Panc1 (cell line): ENCODE data around the gene NCK2.

Source experiments
- CTCF ChIP-seq: fragments of 450-650 bp; IDR thresholded peaks from 2 replicates; pipeline ENCODE4 v1.5.1; 2017; ENCODE audit warnings: mild to moderate bottlenecking
- POLR2AphosphoS5 ChIP-seq: IDR thresholded peaks from 2 replicates; pipeline ENCODE4 v1.6.1; 2012; ENCODE audit warnings: mild to moderate bottlenecking, low read depth, low read length, moderate library complexity
- SIN3A ChIP-seq: IDR thresholded peaks from 2 replicates; pipeline ENCODE4 v1.6.1; 2012; ENCODE audit warnings: low read depth, mild to moderate bottlenecking, low read length, moderate library complexity, borderline replicate concordance; ENCODE audit not compliant: insufficient read depth
- TF ChIP-seq, protein P1 (sequence below), 2 experiments: IDR thresholded peaks; 2 replicates each; pipeline ENCODE4 v1.6.1; 2011 to 2012; ENCODE audit warnings: low read depth in 2 of 2, control low read depth in 1 of 2, low read length in 1 of 2, mild to moderate bottlenecking in 1 of 2, moderate library complexity in 1 of 2; ENCODE audit not compliant: insufficient read depth in 1 of 2

DNA sequence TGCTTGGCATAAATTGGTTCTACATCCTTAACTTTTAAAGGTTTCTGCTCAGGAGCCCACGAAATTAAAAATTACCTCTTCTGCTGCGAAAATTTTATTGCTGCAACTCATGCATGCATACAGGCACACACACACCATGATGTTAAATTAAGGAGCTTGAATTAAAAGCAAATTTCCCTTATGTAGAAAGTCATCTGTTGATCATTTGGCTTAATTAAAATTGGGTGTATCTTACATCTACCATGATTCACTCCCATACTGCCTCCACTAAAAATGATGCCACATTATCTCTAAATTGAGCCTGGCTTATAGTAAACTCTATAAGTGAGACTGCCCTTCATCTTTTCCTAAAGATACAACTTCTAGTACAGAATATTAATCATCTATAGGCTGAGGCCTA, 145.4 kb downstream of the NCK2 start:
- no peak for TF ChIP-seq CTCF
- TF ChIP-seq POLR2AphosphoS5: no peak
- TF ChIP-seq, protein P1, sequence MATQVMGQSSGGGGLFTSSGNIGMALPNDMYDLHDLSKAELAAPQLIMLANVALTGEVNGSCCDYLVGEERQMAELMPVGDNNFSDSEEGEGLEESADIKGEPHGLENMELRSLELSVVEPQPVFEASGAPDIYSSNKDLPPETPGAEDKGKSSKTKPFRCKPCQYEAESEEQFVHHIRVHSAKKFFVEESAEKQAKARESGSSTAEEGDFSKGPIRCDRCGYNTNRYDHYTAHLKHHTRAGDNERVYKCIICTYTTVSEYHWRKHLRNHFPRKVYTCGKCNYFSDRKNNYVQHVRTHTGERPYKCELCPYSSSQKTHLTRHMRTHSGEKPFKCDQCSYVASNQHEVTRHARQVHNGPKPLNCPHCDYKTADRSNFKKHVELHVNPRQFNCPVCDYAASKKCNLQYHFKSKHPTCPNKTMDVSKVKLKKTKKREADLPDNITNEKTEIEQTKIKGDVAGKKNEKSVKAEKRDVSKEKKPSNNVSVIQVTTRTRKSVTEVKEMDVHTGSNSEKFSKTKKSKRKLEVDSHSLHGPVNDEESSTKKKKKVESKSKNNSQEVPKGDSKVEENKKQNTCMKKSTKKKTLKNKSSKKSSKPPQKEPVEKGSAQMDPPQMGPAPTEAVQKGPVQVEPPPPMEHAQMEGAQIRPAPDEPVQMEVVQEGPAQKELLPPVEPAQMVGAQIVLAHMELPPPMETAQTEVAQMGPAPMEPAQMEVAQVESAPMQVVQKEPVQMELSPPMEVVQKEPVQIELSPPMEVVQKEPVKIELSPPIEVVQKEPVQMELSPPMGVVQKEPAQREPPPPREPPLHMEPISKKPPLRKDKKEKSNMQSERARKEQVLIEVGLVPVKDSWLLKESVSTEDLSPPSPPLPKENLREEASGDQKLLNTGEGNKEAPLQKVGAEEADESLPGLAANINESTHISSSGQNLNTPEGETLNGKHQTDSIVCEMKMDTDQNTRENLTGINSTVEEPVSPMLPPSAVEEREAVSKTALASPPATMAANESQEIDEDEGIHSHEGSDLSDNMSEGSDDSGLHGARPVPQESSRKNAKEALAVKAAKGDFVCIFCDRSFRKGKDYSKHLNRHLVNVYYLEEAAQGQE (IDR thresholded peaks at IDR 0.05; ENCODE audit: insufficient read depth in 1 of 2, low read depth in 2 of 2, low read length in 1 of 2): no peak
- no peak for TF ChIP-seq SIN3A
